Mucosa of rectum (tissue), 2 donors: Measurements from ENCODE around the gene UBE2D4.
"Not testable (repeated sequence)": the region's sequence is repeated elsewhere in the genome, so short reads cannot be mapped to it uniquely, and the experiment has no call there.

Experiments used
- H3K27ac ChIP-seq, 2 donors: one replicate each; pipeline ENCODE4 v1.7.0; 2013; ENCODE audit warnings: inconsistent platforms in 2 of 2, low read depth in 2 of 2, low read length in 2 of 2
- H3K27me3 ChIP-seq, 2 donors: one replicate each; pipeline ENCODE4 v1.7.0; 2013; ENCODE audit warnings: low read length in 2 of 2; ENCODE audit not compliant: control insufficient read depth in 2 of 2, insufficient read depth in 2 of 2
- H3K36me3 ChIP-seq, 2 donors: one replicate each; pipeline ENCODE4 v1.7.0; 2013; ENCODE audit warnings: low read length in 2 of 2; ENCODE audit not compliant: control insufficient read depth in 2 of 2, insufficient read depth in 2 of 2
- H3K4me1 ChIP-seq, 2 donors: one replicate each; pipeline ENCODE4 v1.7.0; 2013; ENCODE audit warnings: low read length in 2 of 2, mild to moderate bottlenecking in 1 of 2; ENCODE audit not compliant: control insufficient read depth in 2 of 2, insufficient read depth in 2 of 2
- H3K4me3 ChIP-seq, 2 donors: one replicate each; pipeline ENCODE4 v1.7.0; 2013; ENCODE audit warnings: low read length in 2 of 2
- H3K9ac ChIP-seq, 2 donors: one replicate each; pipeline ENCODE4 v1.7.0; 2013; ENCODE audit warnings: low read length in 2 of 2, low read depth in 1 of 2, mild to moderate bottlenecking in 1 of 2
- H3K9me3 ChIP-seq, 2 donors: one replicate each; pipeline ENCODE4 v1.7.0; 2013; ENCODE audit warnings: low read length in 2 of 2; ENCODE audit not compliant: control insufficient read depth in 2 of 2
- donor health status: healthy.
- donor health status: Normal muscosa, but diverticular disease.

Gene UBE2D4

GRCh38 chr7:43985904-43986864, 59.9 kb downstream of the UBE2D4 start:
- not testable (repeated sequence) for H3K4me3 ChIP-seq

GRCh38 chr7:43987476-43987875, 61.2 kb downstream of the UBE2D4 start:
- not testable (repeated sequence) for H3K9me3 ChIP-seq, H3K4me1 ChIP-seq, H3K27me3 ChIP-seq, H3K36me3 ChIP-seq, H3K9ac ChIP-seq, H3K4me3 ChIP-seq, H3K27ac ChIP-seq

More at GRCh38 chr7:43985904-43986864, 59.9 kb downstream of the UBE2D4 start:
- not testable (repeated sequence) for H3K27ac ChIP-seq, H3K27me3 ChIP-seq, H3K9ac ChIP-seq, H3K4me1 ChIP-seq, H3K36me3 ChIP-seq, H3K9me3 ChIP-seq

- not testable (repeated sequence) for H3K36me3 ChIP-seq, H3K9me3 ChIP-seq, H3K9ac ChIP-seq, H3K27me3 ChIP-seq, H3K4me1 ChIP-seq, H3K4me3 ChIP-seq, H3K27ac ChIP-seq
Observed at GRCh38 chr7:43990011-43990585, 63.9 kb downstream of the UBE2D4 start.

GRCh38 chr7:43990829-43991228, 64.6 kb downstream of the UBE2D4 start:
- not testable (repeated sequence) for H3K9me3 ChIP-seq, H3K4me1 ChIP-seq, H3K4me3 ChIP-seq, H3K27ac ChIP-seq, H3K27me3 ChIP-seq, H3K9ac ChIP-seq, H3K36me3 ChIP-seq

GRCh38 chr7:43992896-43993295, 66.7 kb downstream of the UBE2D4 start:
- not testable (repeated sequence) for H3K4me3 ChIP-seq, H3K36me3 ChIP-seq, H3K9ac ChIP-seq, H3K9me3 ChIP-seq, H3K4me1 ChIP-seq, H3K27me3 ChIP-seq, H3K27ac ChIP-seq

GRCh38 chr7:43994681-43995080, 68.4 kb downstream of the UBE2D4 start:
- not testable (repeated sequence) for H3K9me3 ChIP-seq, H3K4me3 ChIP-seq, H3K27me3 ChIP-seq, H3K36me3 ChIP-seq, H3K27ac ChIP-seq, H3K4me1 ChIP-seq, H3K9ac ChIP-seq

GRCh38 chr7:43997532-43997931, 71.3 kb downstream of the UBE2D4 start, which contains the start of gene SPDYE1:
Gene SPDYE1, plus strand, starts transcription at chr7:43997897. Its CDS starts 2,053 bp downstream, at chr7:43999950.
- H3K27me3 ChIP-seq, H3K4me1 ChIP-seq, H3K9me3 ChIP-seq, H3K36me3 ChIP-seq, H3K27ac ChIP-seq, H3K4me3 ChIP-seq, H3K9ac ChIP-seq: not testable (repeated sequence)
